ENCODE results near the gene CYB5B.

CYB5B gene

GRCh38 chr16:69490707-69491324, 66.4 kb downstream of the CYB5B start:
- peak; percentile 62 for DNase-seq

- DNase-seq: no peak
Measured at GRCh38 chr16:69494991-69495392, 70.6 kb downstream of the CYB5B start.

GRCh38 chr16:69495821-69496220, 71.4 kb downstream of the CYB5B start:
- no peak for DNase-seq

GRCh38 chr16:69496376-69496775, 72.0 kb downstream of the CYB5B start:
- no peak for DNase-seq

- no peak for DNase-seq
Measured at GRCh38 chr16:69496896-69497295, 72.5 kb downstream of the CYB5B start.

GRCh38 chr16:69497876-69498596, 73.6 kb downstream of the CYB5B start:
- no peak for DNase-seq

GRCh38 chr16:69498926-69499325, 74.5 kb downstream of the CYB5B start:
- no peak for DNase-seq

GRCh38 chr16:69499541-69500230, 75.3 kb downstream of the CYB5B start:
- DNase-seq: no peak

GRCh38 chr16:69500496-69500895, 76.1 kb downstream of the CYB5B start:
- no peak for DNase-seq

- no peak for DNase-seq
Measured at GRCh38 chr16:69501956-69502745, 77.7 kb downstream of the CYB5B start.

- DNase-seq: no peak
Measured at GRCh38 chr16:69503244-69503643, 78.8 kb downstream of the CYB5B start.

GRCh38 chr16:69508033-69508755, 83.8 kb downstream of the CYB5B start:
- no peak for DNase-seq

- no peak for DNase-seq
Measured at GRCh38 chr16:69509125-69509524, 84.7 kb downstream of the CYB5B start.

- no peak for DNase-seq
Measured at GRCh38 chr16:69511651-69512050, 87.2 kb downstream of the CYB5B start.

- DNase-seq: no peak
Measured at GRCh38 chr16:69513180-69513966, 89.0 kb downstream of the CYB5B start.

- no peak for DNase-seq
Measured at GRCh38 chr16:69514356-69514755, 89.9 kb downstream of the CYB5B start.

Measured in midbrain (tissue), 1 donor.